Mesenchymal stem cell (in vitro differentiated cells and primary cell): Measurements from ENCODE around the gene EHD1.

Experiments
- DNase-seq: peaks from one replicate; pipeline ENCODE4 v3.0.0-alpha.2; 2013
- H2AFZ ChIP-seq: one replicate; pipeline ENCODE4 v1.6.1; 2013; ENCODE audit warnings: low read depth, mild to moderate bottlenecking, control low read depth, inconsistent platforms, low read length, moderate library complexity
- H2AK5ac ChIP-seq: 2 replicates; pipeline ENCODE4 v1.6.1; 2013; ENCODE audit warnings: low read length, moderate library complexity, mild to moderate bottlenecking, inconsistent platforms; ENCODE audit not compliant: severe bottlenecking
- H2BK120ac ChIP-seq: one replicate; pipeline ENCODE4 v1.6.1; 2013; ENCODE audit warnings: low read depth, mild to moderate bottlenecking, inconsistent platforms, low read length, moderate library complexity
- H2BK12ac ChIP-seq, 2 experiments: one replicate each; pipeline ENCODE4 v1.6.1; 2013; ENCODE audit warnings: inconsistent platforms in 2 of 2, low read length in 2 of 2, mild to moderate bottlenecking in 2 of 2, moderate library complexity in 2 of 2, control low read depth in 1 of 2
- H2BK15ac ChIP-seq: one replicate; pipeline ENCODE4 v1.6.1; 2013; ENCODE audit warnings: mild to moderate bottlenecking, low read depth, inconsistent platforms; ENCODE audit not compliant: poor library complexity, severe bottlenecking
- H2BK5ac ChIP-seq: 2 replicates; pipeline ENCODE4 v1.6.1; 2013; ENCODE audit warnings: low read depth, mild to moderate bottlenecking, low read length, control low read depth, inconsistent platforms; ENCODE audit not compliant: poor library complexity, severe bottlenecking
- H3K14ac ChIP-seq, 2 experiments: one replicate each; pipeline ENCODE4 v1.6.1; 2013; ENCODE audit warnings: inconsistent platforms in 2 of 2, low read length in 2 of 2, control low read depth in 1 of 2, mild to moderate bottlenecking in 1 of 2, moderate library complexity in 1 of 2
- H3K18ac ChIP-seq, 2 experiments: one replicate each; pipeline ENCODE4 v1.6.1; 2013; ENCODE audit warnings: inconsistent platforms in 2 of 2, low read length in 2 of 2, control low read depth in 1 of 2, low read depth in 1 of 2, mild to moderate bottlenecking in 1 of 2
- H3K23ac ChIP-seq, 2 experiments: one replicate each; pipeline ENCODE4 v1.6.1; 2013; ENCODE audit warnings: inconsistent platforms in 2 of 2, low read length in 2 of 2, mild to moderate bottlenecking in 2 of 2, moderate library complexity in 2 of 2, control low read depth in 1 of 2
- H3K27ac ChIP-seq: 2 replicates; pipeline ENCODE4 v1.5.1; 2013; ENCODE audit warnings: mild to moderate bottlenecking, moderate library complexity, low read length, control low read depth, inconsistent platforms; ENCODE audit not compliant: poor library complexity, severe bottlenecking
- H3K27me3 ChIP-seq, 2 experiments: 2 replicates each; pipeline versions ENCODE4 v1.6.1 to v1.7.0; 2013; ENCODE audit warnings: low read length in 2 of 2, mild to moderate bottlenecking in 2 of 2, moderate library complexity in 2 of 2, control low read depth in 1 of 2, inconsistent platforms in 1 of 2; ENCODE audit not compliant: control insufficient read depth in 1 of 2, insufficient read depth in 1 of 2
- H3K36me3 ChIP-seq, 2 experiments: 2 replicates each; pipeline versions ENCODE4 v1.6.1 to v1.7.0; 2013; ENCODE audit warnings: low read length in 2 of 2, control low read depth in 1 of 2, inconsistent platforms in 1 of 2, low read depth in 1 of 2, mild to moderate bottlenecking in 1 of 2; ENCODE audit not compliant: insufficient read depth in 2 of 2, control insufficient read depth in 1 of 2
- H3K4ac ChIP-seq, 2 experiments: one replicate each; pipeline ENCODE4 v1.6.1; 2013; ENCODE audit warnings: inconsistent platforms in 2 of 2, low read length in 2 of 2, mild to moderate bottlenecking in 2 of 2, moderate library complexity in 2 of 2, control low read depth in 1 of 2, low read depth in 1 of 2
- H3K4me1 ChIP-seq: 2 replicates; pipeline ENCODE4 v1.6.1; 2013; ENCODE audit warnings: low read depth, low read length, control low read depth; ENCODE audit not compliant: control insufficient read depth, insufficient read depth
- H3K4me2 ChIP-seq: 2 replicates; pipeline ENCODE4 v1.6.1; 2013; ENCODE audit warnings: low read length, mild to moderate bottlenecking, inconsistent platforms; ENCODE audit not compliant: poor library complexity, severe bottlenecking
- H3K4me3 ChIP-seq, 2 experiments: 2 replicates each; pipeline versions ENCODE4 v1.5.1 to v1.7.0; 2013; ENCODE audit warnings: low read length in 2 of 2, mild to moderate bottlenecking in 2 of 2, control low read depth in 1 of 2, low read depth in 1 of 2; ENCODE audit not compliant: insufficient read depth in 1 of 2
- H3K79me1 ChIP-seq: replicated peaks from 2 replicates; pipeline ENCODE4 v1.6.1; 2013; ENCODE audit warnings: mild to moderate bottlenecking, control low read depth, low read length, inconsistent platforms; ENCODE audit not compliant: poor library complexity, severe bottlenecking
- H3K9ac ChIP-seq: 2 replicates; pipeline ENCODE4 v1.7.0; 2013; ENCODE audit warnings: mild to moderate bottlenecking, low read length, moderate library complexity
- H3K9me3 ChIP-seq: 2 replicates; pipeline ENCODE4 v1.7.0; 2013; ENCODE audit warnings: mild to moderate bottlenecking, low read length; ENCODE audit not compliant: control insufficient read depth
- H4K8ac ChIP-seq: one replicate; pipeline ENCODE4 v1.6.1; 2013; ENCODE audit warnings: inconsistent platforms, mild to moderate bottlenecking, low read length, moderate library complexity
- H4K91ac ChIP-seq: one replicate; pipeline ENCODE4 v1.6.1; 2013; ENCODE audit warnings: mild to moderate bottlenecking, low read length, inconsistent platforms
- WGBS: methylation state at CpG from one replicate; pipeline ENCODE4 v1.1.7; 2013; ENCODE audit warnings: mixed read lengths; 5-methylcytosine and 5-hydroxymethylcytosine counted together

Gene EHD1

DNA sequence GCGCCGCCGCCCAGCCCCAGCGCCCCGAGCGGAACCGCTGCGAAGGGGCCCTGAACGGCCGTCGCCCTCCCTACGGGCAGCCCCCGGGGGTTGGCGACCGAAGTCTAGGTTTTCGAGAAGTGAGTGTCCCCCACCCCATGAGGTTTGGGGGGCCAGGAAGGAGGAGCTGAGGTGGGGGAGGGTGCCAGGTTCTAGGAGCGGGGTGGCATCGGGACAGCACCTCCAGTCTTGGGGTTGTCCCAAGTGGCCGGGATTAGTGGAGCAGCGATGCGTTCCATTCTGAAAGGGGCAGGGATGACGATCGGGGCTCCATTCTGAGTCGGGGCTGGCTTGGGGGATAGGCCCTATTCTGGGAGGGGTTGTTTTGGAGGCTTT is 46.5 kb upstream of the EHD1 start:
- Histone ChIP-seq H3K9ac (peak overlapping the region; percentile 94), H3K9me3 (no peaks in the 10 kb centered on the region), H3K79me1 (peaks cover 16% of the 10 kb centered on the region), H2BK120ac (no peak overlapping the region), H3K23ac (peak overlapping the region in 1 of 2 experiments; percentile 20), H3K27ac (no peak overlapping the region), H2BK12ac (peak overlapping the region in 1 of 2 experiments; percentile 10), H2BK5ac (peak overlapping the region; percentile 35), H3K4me2 (peak overlapping the region; percentile 94), H4K8ac (no peak overlapping the region), H3K4me1 (peaks cover 21% of the 10 kb centered on the region), H2AFZ (peak overlapping the region; percentile 55), H3K14ac (peak overlapping the region in 1 of 2 experiments; percentile 68), H3K27me3 (no peaks in the 10 kb centered on the region), H2AK5ac (no peak overlapping the region), H3K4ac (peak overlapping the region in 1 of 2 experiments; percentile 62), H2BK15ac (peak overlapping the region; percentile 84), H3K36me3 (peaks cover 25 to 30% of the 10 kb centered on the region in 2 experiments), H3K18ac (peak overlapping the region; percentile 81 to 92), H4K91ac (no peak overlapping the region), H3K4me3 (peak overlapping the region; percentile 89 to 91)
- 3% methylated on average over 24 of the region's 24 CpGs for WGBS
- peak; percentile 34 for DNase-seq

DNA sequence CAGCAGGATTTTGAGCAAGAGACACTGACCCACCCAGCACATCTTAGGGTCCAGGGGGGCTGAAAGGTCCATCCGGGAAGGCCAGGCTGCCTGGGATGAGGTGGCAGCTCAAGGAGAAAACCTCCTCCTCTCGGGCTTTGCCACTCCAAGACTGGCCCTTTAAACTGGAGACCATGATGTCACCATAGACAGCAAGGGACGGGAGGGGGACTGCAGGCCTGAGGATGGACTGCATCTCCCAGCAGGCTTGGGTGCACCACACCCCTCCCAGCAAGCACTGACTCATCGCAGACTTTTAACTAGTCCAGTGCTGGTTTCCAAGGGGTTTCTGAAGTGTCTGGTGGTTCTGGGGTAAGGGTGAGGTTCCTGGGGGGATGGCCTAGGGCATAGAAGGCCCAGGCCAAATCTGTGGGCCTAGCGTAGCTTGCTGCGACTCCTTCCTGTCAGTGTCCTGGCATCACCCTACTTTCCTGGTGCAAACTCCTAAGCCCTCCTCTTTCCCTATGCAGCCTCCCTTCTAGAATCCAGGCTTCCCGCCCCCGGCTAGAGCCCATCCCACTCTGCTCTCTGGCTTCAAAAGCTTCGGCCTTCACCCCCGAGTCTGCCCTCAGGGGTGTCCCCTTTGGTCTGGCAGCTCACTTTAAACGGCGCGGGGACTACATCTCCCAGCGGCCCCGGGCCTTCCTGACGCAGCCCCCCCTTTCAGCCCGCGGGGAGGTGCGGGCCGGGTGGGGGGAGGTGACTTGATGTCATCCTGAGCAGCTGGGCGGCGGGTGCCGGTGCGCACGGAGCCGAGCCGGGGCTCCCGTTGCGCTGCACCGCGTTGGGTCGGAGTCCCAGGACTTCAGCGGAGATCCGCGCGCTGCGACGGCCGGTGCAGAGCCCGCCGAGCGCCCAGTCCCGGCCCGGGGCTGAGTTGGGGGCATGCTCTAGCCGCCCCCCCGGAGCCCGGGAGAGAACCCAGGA is 45.8 kb upstream of the EHD1 start, which contains the start of gene PPP2R5B:
Gene PPP2R5B (plus strand): TSS at position 746 of the 966 bp plus-strand sequence. CDS start 1,046 bp downstream, outside the sequence.
- H2AFZ ChIP-seq = peak within 1 kb of the TSS; percentile 94
- DNase-seq = peak; percentile 97
- H2BK15ac ChIP-seq = peak within 1 kb of the TSS; percentile 84
- peak within 1 kb of the TSS; percentile 81 to 97 for H3K18ac ChIP-seq
- peak within 1 kb of the TSS; percentile 29 for H2BK120ac ChIP-seq
- H3K9ac ChIP-seq = peak within 1 kb of the TSS; percentile 94
- peak within 1 kb of the TSS; percentile 20 to 77 for H3K4ac ChIP-seq
- H3K4me2 ChIP-seq = peak within 1 kb of the TSS; percentile 94
- peak within 1 kb of the TSS; percentile 86 for H3K27ac ChIP-seq
- peak within 1 kb of the TSS; percentile 0 to 94 for H2BK12ac ChIP-seq
- peak within 1 kb of the TSS; percentile 60 for H2BK5ac ChIP-seq
- no peak within 1 kb of the TSS for H2AK5ac ChIP-seq
- H3K79me1 ChIP-seq = peaks cover 16% of the 10 kb centered on the region
- no peaks in the 10 kb centered on the region for H3K27me3 ChIP-seq
- peak within 1 kb of the TSS in 1 of 2 experiments; percentile 20 for H3K23ac ChIP-seq
- H3K14ac ChIP-seq = peak within 1 kb of the TSS in 1 of 2 experiments; percentile 84
- H3K4me3 ChIP-seq = peak within 1 kb of the TSS; percentile 89 to 91
- H3K9me3 ChIP-seq = no peaks in the 10 kb centered on the region
- H3K4me1 ChIP-seq = peaks cover 21% of the 10 kb centered on the region
- peak within 1 kb of the TSS; percentile 90 for H4K91ac ChIP-seq
- peak within 1 kb of the TSS; percentile 94 for H4K8ac ChIP-seq
- WGBS = under 1% methylated on average over 34 of the region's 47 CpGs
- H3K36me3 ChIP-seq = peaks cover 21 to 23% of the 10 kb centered on the region in 2 experiments

DNA sequence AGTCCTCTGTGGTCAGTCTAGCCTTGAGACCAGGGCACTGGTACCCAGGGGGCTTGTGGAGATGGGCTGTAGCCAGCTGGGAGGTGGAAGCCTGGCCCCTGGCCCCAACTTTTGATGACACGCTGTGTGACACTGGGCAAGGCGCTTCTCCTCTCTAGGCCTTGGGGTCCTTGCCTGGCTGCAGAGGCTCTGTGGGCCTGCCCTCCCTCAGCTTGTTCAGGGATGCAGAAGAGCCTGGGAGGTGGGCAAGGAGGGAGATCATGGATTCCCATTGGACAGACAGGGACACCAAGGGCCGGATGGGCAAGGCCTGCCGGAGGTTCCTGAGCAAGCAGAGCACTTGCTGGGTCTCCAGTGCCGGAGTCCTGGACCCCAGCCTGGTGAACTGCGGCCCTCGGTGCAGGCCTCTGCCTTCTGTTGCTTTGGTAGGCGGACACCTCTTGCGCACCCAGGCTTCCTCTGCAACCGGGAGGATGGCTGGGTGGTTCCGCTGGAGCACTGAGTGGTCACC is 44.8 kb upstream of the EHD1 start:
- Histone ChIP-seq H2AK5ac (peak overlapping the region; percentile 65), H2BK15ac (peak overlapping the region; percentile 74)

DNA sequence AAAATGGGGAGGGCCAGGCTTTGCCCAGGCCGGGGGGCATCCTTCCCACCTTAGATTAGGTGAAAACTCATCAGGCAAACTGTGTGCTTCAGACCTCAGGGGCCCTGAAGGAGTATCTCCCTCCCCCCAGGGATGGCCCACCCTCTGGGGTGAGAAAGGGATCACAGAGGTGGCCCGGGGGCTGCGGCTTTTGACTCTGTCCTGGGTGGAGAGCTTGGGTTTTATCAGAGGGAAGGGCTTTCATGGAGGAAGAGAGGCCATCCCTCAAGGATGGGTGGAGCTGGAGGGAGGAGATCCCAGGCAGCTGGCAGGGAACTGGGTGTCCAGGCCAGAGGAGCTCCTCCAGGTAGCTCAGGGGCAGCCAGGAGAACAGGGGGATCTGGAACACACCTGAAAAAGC is 43.0 kb upstream of the EHD1 start:
- Histone ChIP-seq H3K4me2 (no peak overlapping the region), H4K91ac (no peak overlapping the region), H3K23ac (no peak overlapping the region), H3K9me3 (no peaks in the 10 kb centered on the region), H2BK120ac (no peak overlapping the region), H4K8ac (no peak overlapping the region), H3K27ac (no peak overlapping the region), H3K36me3 (no peaks in the 10 kb centered on the region), H3K4ac (no peak overlapping the region), H3K27me3 (no peaks in the 10 kb centered on the region), H2BK15ac (no peak overlapping the region), H3K14ac (no peak overlapping the region), H3K9ac (no peak overlapping the region), H2AFZ (no peak overlapping the region), H3K79me1 (peaks cover 16% of the 10 kb centered on the region), H2BK5ac (no peak overlapping the region), H3K4me1 (peaks cover 21% of the 10 kb centered on the region), H2AK5ac (no peak overlapping the region), H3K18ac (no peak overlapping the region), H3K4me3 (no peak overlapping the region), H2BK12ac (no peak overlapping the region)
- no peak for DNase-seq
- 62% methylated on average over 2 of the region's 3 CpGs for WGBS

More for the DNA sequence above, 44.8 kb upstream of the EHD1 start:
- Histone ChIP-seq H3K36me3 (peaks cover 15 to 16% of the 10 kb centered on the region in 2 experiments), H3K23ac (no peak overlapping the region), H3K4me3 (no peak overlapping the region), H3K79me1 (peaks cover 18% of the 10 kb centered on the region), H3K27me3 (no peaks in the 10 kb centered on the region), H2BK5ac (no peak overlapping the region), H3K4ac (no peak overlapping the region), H4K8ac (peak overlapping the region; percentile 77), H2BK12ac (peak overlapping the region; percentile 0 to 65), H4K91ac (peak overlapping the region; percentile 78), H3K9ac (peak overlapping the region; percentile 94), H3K4me2 (no peak overlapping the region), H3K9me3 (no peaks in the 10 kb centered on the region), H2AFZ (peak overlapping the region; percentile 63), H3K27ac (no peak overlapping the region), H2BK120ac (no peak overlapping the region), H3K4me1 (peaks cover 23% of the 10 kb centered on the region), H3K18ac (no peak overlapping the region), H3K14ac (no peak overlapping the region)
- DNase-seq = no peak
- WGBS = 91% methylated on average over 11 of the region's 11 CpGs
